GM23338 (cell line): ENCODE results near the gene ATP8A2. TPM values are rescaled to one million over a fixed set of nuclear protein-coding genes. Genes with fewer than 3 reads are reported as not detected.

Experiments
- ATAC-seq: fragments of 200-7000 bp; cut with Tn5 transposase; 3 replicates; pipeline ENCODE4 v1.9.1; 2020
- DNase-seq: peaks from one replicate; pipeline ENCODE4 v3.0.0-alpha.2; 2015; ENCODE audit warnings: low spot score
- H2AFZ ChIP-seq: fragments of 200-600 bp; sonication (generic); 2 replicates; pipeline ENCODE4 v1.8.0; 2016; ENCODE audit warnings: antibody characterized with exemption, mild to moderate bottlenecking, moderate library complexity
- H3F3A ChIP-seq: fragments of 200-600 bp; sonication (generic); replicated peaks from 2 replicates; pipeline ENCODE4 v1.8.0; 2017; ENCODE audit warnings: antibody characterized with exemption, mixed run types, low read depth
- H3K27ac ChIP-seq: fragments of 200-600 bp; sonication (generic); 2 replicates; pipeline ENCODE4 v1.6.1; 2016; ENCODE audit warnings: low read depth
- H3K27me3 ChIP-seq: fragments of 200-600 bp; sonication (generic); 2 replicates; pipeline ENCODE4 v1.8.0; 2016; ENCODE audit warnings: mild to moderate bottlenecking, mixed run types, moderate library complexity; ENCODE audit not compliant: insufficient read depth
- H3K36me3 ChIP-seq: fragments of 200-600 bp; sonication (generic); 2 replicates; pipeline ENCODE4 v1.8.0; 2016; ENCODE audit warnings: mild to moderate bottlenecking; ENCODE audit not compliant: insufficient read depth
- H3K4me1 ChIP-seq: fragments of 200-600 bp; sonication (generic); 2 replicates; pipeline ENCODE4 v1.8.0; 2016; ENCODE audit warnings: mild to moderate bottlenecking, moderate library complexity; ENCODE audit not compliant: insufficient read depth
- H3K4me2 ChIP-seq: fragments of 200-600 bp; sonication (generic); 2 replicates; pipeline ENCODE4 v1.7.1; 2017; ENCODE audit warnings: mixed run types
- H3K4me3 ChIP-seq: fragments of 200-600 bp; sonication (generic); 2 replicates; pipeline ENCODE4 v1.6.1; 2016; ENCODE audit warnings: mixed run types
- H3K79me2 ChIP-seq: fragments of 200-600 bp; sonication (generic); replicated peaks from 2 replicates; pipeline ENCODE4 v1.8.0; 2017; ENCODE audit warnings: mild to moderate bottlenecking; ENCODE audit not compliant: insufficient read depth
- H3K9me2 ChIP-seq: fragments of 200-600 bp; sonication (generic); 2 replicates; pipeline ENCODE4 v1.8.0; 2017; ENCODE audit not compliant: insufficient read depth
- H4K20me1 ChIP-seq: fragments of 200-600 bp; sonication (generic); replicated peaks from 2 replicates; pipeline ENCODE4 v1.8.0; 2017; ENCODE audit warnings: mild to moderate bottlenecking; ENCODE audit not compliant: insufficient read depth
- H3K27ac Mint-ChIP-seq: 2 replicates; pipeline ENCODE4 v1.8.0; 2020; ENCODE audit warnings: inconsistent platforms, mild to moderate bottlenecking, moderate library complexity, mixed read lengths
- H3K27me3 Mint-ChIP-seq: 3 replicates; pipeline ENCODE4 v1.8.0; 2022; ENCODE audit warnings: low read depth, mild to moderate bottlenecking, moderate library complexity, mixed read lengths, inconsistent platforms; ENCODE audit not compliant: insufficient read depth, poor library complexity
- H3K36me3 Mint-ChIP-seq: 3 replicates; pipeline ENCODE4 v1.8.0; 2021; ENCODE audit warnings: low read depth, mild to moderate bottlenecking, inconsistent platforms, moderate library complexity, mixed read lengths
- H3K4me1 Mint-ChIP-seq: 3 replicates; pipeline ENCODE4 v1.8.0; 2020; ENCODE audit warnings: mild to moderate bottlenecking, inconsistent platforms, mixed read lengths
- H3K4me3 Mint-ChIP-seq: 3 replicates; pipeline ENCODE4 v1.8.0; 2021; ENCODE audit warnings: moderate library complexity, mild to moderate bottlenecking, inconsistent platforms, mixed read lengths
- H3K9me3 Mint-ChIP-seq: 3 replicates; pipeline ENCODE4 v1.8.0; 2020; ENCODE audit warnings: moderate library complexity, mild to moderate bottlenecking, inconsistent platforms, mixed read lengths
- CREB1 ChIP-seq: fragments of 250-450 bp; sonication (Bioruptor Pico); IDR thresholded peaks from 2 replicates; pipeline ENCODE4 v1.5.0; 2020; ENCODE audit warnings: low read depth, mild to moderate bottlenecking, moderate library complexity
- POLR2AphosphoS5 ChIP-seq: IDR thresholded peaks from 2 replicates; pipeline ENCODE4 v1.6.1; 2016; ENCODE audit warnings: antibody characterized with exemption, low read depth
- ZNF114 ChIP-seq: fragments of 250-450 bp; sonication (Bioruptor Pico); IDR thresholded peaks from 2 replicates; pipeline ENCODE4 v1.5.0; 2020; ENCODE audit warnings: mild to moderate bottlenecking, moderate library complexity
- ZNF331 ChIP-seq: fragments of 250-450 bp; sonication (Bioruptor Pico); IDR thresholded peaks from 2 replicates; pipeline ENCODE4 v1.5.0; 2020; ENCODE audit warnings: low read depth, mild to moderate bottlenecking, moderate library complexity
- polyA plus RNA-seq: library from polyadenylated mRNA; unstranded; fragments of >200 nt; fragmentation: Nextera tagmentation; extraction: Ambion mirVana; gene quantifications from 2 replicates; pipeline ENCODE4 v1.2.1, GENCODE V29; 2016
- total RNA-seq: library from RNA; depleted of rRNA; stranded (reverse); fragments of >200 nt; shearing (Covaris generic); gene quantifications from 2 replicates; pipeline ENCODE4 v1.2.3, GENCODE V29; 2014
- TF ChIP-seq, protein P1 (sequence below): fragments of 250-450 bp; sonication (Bioruptor Pico); IDR thresholded peaks from 2 replicates; pipeline ENCODE4 v1.5.0; 2020; ENCODE audit warnings: mild to moderate bottlenecking, moderate library complexity
- TF ChIP-seq, protein P2 (sequence below): IDR thresholded peaks from 2 replicates; pipeline ENCODE4 v1.6.1; 2016; ENCODE audit warnings: antibody characterized with exemption

ATP8A2 gene
- total and polyA plus RNA-seq, 2 experiments from 2014 or later: 5.7 to 8.8 TPM

DNA sequence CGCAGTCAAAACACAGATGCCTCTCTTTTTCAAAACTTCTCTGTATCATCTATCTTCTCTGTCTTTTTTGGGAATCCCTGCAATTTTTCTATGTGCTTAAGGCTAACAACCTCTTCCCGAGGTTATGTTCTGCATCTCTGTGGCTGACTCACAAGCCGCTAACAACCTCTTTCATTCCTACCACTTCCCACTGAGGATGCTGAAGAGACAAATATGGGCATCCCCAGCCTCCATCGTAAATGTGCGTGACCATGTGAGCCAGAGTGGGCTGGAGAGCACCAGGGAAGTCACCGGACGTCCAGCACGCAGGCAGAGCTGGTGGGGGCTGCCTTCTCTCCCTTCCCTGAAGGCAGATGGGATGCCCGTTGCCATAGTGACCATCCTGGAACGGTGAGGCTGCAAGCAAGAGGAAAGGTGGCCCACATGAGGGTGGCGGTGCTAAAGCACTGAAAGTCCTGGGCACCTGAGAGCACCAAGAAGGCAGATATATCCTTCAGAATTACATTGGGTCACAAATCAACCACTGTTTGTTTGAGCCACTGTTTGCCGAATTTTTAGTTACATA lies 557.2 kb downstream of the ATP8A2 start (continued):
- TF ChIP-seq CREB1 (CRISPR knock-in tag) (no peak), ZNF114 (CRISPR knock-in tag) (no peak), POLR2AphosphoS5 (no peak)
- TF ChIP-seq, protein P1, sequence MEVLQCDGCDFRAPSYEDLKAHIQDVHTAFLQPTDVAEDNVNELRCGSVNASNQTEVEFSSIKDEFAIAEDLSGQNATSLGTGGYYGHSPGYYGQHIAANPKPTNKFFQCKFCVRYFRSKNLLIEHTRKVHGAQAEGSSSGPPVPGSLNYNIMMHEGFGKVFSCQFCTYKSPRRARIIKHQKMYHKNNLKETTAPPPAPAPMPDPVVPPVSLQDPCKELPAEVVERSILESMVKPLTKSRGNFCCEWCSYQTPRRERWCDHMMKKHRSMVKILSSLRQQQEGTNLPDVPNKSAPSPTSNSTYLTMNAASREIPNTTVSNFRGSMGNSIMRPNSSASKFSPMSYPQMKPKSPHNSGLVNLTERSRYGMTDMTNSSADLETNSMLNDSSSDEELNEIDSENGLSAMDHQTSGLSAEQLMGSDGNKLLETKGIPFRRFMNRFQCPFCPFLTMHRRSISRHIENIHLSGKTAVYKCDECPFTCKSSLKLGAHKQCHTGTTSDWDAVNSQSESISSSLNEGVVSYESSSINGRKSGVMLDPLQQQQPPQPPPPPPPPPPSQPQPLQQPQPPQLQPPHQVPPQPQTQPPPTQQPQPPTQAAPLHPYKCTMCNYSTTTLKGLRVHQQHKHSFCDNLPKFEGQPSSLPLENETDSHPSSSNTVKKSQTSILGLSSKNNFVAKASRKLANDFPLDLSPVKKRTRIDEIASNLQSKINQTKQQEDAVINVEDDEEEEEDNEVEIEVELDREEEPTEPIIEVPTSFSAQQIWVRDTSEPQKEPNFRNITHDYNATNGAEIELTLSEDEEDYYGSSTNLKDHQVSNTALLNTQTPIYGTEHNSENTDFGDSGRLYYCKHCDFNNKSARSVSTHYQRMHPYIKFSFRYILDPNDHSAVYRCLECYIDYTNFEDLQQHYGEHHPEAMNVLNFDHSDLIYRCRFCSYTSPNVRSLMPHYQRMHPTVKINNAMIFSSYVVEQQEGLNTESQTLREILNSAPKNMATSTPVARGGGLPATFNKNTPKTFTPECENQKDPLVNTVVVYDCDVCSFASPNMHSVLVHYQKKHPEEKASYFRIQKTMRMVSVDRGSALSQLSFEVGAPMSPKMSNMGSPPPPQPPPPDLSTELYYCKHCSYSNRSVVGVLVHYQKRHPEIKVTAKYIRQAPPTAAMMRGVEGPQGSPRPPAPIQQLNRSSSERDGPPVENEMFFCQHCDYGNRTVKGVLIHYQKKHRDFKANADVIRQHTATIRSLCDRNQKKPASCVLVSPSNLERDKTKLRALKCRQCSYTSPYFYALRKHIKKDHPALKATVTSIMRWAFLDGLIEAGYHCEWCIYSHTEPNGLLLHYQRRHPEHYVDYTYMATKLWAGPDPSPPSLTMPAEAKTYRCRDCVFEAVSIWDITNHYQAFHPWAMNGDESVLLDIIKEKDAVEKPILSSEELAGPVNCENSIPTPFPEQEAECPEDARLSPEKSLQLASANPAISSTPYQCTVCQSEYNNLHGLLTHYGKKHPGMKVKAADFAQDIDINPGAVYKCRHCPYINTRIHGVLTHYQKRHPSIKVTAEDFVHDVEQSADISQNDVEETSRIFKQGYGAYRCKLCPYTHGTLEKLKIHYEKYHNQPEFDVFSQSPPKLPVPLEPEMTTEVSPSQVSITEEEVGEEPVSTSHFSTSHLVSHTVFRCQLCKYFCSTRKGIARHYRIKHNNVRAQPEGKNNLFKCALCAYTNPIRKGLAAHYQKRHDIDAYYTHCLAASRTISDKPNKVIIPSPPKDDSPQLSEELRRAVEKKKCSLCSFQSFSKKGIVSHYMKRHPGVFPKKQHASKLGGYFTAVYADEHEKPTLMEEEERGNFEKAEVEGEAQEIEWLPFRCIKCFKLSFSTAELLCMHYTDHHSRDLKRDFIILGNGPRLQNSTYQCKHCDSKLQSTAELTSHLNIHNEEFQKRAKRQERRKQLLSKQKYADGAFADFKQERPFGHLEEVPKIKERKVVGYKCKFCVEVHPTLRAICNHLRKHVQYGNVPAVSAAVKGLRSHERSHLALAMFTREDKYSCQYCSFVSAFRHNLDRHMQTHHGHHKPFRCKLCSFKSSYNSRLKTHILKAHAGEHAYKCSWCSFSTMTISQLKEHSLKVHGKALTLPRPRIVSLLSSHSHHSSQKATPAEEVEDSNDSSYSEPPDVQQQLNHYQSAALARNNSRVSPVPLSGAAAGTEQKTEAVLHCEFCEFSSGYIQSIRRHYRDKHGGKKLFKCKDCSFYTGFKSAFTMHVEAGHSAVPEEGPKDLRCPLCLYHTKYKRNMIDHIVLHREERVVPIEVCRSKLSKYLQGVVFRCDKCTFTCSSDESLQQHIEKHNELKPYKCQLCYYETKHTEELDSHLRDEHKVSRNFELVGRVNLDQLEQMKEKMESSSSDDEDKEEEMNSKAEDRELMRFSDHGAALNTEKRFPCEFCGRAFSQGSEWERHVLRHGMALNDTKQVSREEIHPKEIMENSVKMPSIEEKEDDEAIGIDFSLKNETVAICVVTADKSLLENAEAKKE: no peak

DNA sequence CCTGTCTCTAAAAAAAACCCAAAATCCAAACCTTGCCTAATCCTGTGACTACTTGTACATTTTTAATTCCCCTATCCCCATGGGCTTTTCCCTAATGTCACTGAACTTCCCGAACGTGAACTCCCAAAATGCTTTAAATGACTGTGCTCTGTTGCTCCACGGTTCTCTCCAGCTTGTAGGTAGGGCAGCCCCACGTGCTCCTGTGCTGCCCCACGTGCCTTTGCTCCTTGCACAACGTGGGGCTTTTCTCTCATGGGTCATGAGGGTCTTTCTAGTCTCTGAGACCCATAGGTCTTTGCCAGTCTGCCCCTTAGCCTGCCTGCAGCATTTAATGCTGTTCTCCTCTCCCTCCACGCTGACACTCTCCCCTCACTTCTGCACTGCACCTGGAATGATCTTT lies 558.0 kb downstream of the ATP8A2 start:
- Mint-ChIP-seq H3K4me3 (no peak overlapping the region), H3K4me1 (peaks cover 44% of the 10 kb centered on the region), H3K9me3 (no peaks in the 10 kb centered on the region), H3K27ac (no peak overlapping the region), H3K27me3 (peaks cover 13% of the 10 kb centered on the region), H3K36me3 (no peaks in the 10 kb centered on the region)
- Histone ChIP-seq H3K27ac (no peak overlapping the region), H3K4me1 (peaks cover 28% of the 10 kb centered on the region), H3K9me2 (no peaks in the 10 kb centered on the region), H3K79me2 (no peaks in the 10 kb centered on the region), H3K4me3 (no peak overlapping the region), H3K27me3 (no peaks in the 10 kb centered on the region), H3K4me2 (no peak overlapping the region), H4K20me1 (no peaks in the 10 kb centered on the region), H2AFZ (no peak overlapping the region), H3F3A (no peaks in the 10 kb centered on the region), H3K36me3 (no peaks in the 10 kb centered on the region)
- no peak for DNase-seq
- no peak for ATAC-seq
- TF ChIP-seq, protein P1: no peak
- no peak for TF ChIP-seq ZNF331 (CRISPR knock-in tag)
- TF ChIP-seq, protein P2, sequence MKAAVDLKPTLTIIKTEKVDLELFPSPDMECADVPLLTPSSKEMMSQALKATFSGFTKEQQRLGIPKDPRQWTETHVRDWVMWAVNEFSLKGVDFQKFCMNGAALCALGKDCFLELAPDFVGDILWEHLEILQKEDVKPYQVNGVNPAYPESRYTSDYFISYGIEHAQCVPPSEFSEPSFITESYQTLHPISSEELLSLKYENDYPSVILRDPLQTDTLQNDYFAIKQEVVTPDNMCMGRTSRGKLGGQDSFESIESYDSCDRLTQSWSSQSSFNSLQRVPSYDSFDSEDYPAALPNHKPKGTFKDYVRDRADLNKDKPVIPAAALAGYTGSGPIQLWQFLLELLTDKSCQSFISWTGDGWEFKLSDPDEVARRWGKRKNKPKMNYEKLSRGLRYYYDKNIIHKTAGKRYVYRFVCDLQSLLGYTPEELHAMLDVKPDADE: no peak
